GM10248 (cell line): ENCODE data around the gene DRC7.

Source experiments
- CTCF ChIA-PET: fragments of 300-600 bp; sonication (Branson Sonifier 250); formaldehyde crosslinking; extraction: SDS; loops from one replicate; lab custom pipeline; 2021; ENCODE audit warnings: antibody characterized with exemption; lab: Yijun Ruan, JAX
- POLR2A ChIA-PET: fragments of 350-650 bp; sonication (Branson Sonifier 250); formaldehyde crosslinking; extraction: SDS; loops from one replicate; lab custom pipeline; 2020; ENCODE audit warnings: antibody characterized with exemption; lab: Yijun Ruan, JAX
- DNase-seq: peaks from one replicate; pipeline ENCODE4 v3.0.0; 2012; ENCODE audit errors: extremely low spot score
- CTCF ChIP-seq: IDR thresholded peaks from 2 replicates; pipeline ENCODE4 v1.5.1; 2012; ENCODE audit warnings: mild to moderate bottlenecking, low read depth; ENCODE audit errors: extremely low read depth, missing control alignments, control extremely low read depth

Gene DRC7

GRCh38 chr16:57730771-57731730 is 36.4 kb downstream of the DRC7 start:
- CTCF ChIA-PET, result interaction anchor here (0.9 to 2.0 kb wide), 4 partner anchors 9 to 155 kb away, joined by 3 to 5 read pairs (median 3); no protein-coding TSS in a partner anchor
- POLR2A ChIA-PET, result no interaction called here
- DNase-seq, result no peak
- no peak for TF ChIP-seq CTCF

DNA sequence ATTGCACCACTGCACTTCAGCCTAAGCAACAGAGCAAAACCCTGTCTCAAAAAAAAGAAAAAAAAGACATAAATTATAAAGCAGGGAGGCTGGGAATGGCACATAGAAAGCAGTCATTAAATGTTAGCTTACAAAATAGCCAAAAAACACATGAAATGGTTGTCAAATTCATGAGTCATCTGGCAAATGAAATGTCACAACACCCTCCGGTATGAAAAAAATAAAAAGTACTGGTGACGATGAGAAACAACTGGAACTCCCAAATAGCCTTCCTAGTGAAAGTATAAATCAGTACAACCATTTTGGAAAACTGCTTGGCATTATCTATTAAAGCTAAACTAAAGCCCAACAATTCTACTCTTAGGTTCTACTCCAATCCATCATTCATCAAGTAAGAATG is 37.4 kb downstream of the DRC7 start:
- ChIA-PET POLR2A (no interaction called here), CTCF (interaction anchor here (2.0 kb wide), 1 partner anchor 156 kb away, joined by 5 read pairs; no protein-coding TSS in a partner anchor)

GRCh38 chr16:57732714-57733113 is 38.1 kb downstream of the DRC7 start:
- ChIA-PET POLR2A (no interaction called here), CTCF (interaction anchor here (2.0 kb wide), 1 partner anchor 157 kb away, joined by 5 read pairs; no protein-coding TSS in a partner anchor)
- no peak for TF ChIP-seq CTCF
- DNase-seq, result no peak

More for the DNA sequence above, 37.4 kb downstream of the DRC7 start:
- no peak for TF ChIP-seq CTCF
- DNase-seq, result no peak

- POLR2A ChIA-PET, result no interaction called here
- no peak for TF ChIP-seq CTCF
- no peak for DNase-seq
- CTCF ChIA-PET, result interaction anchor here (1.3 to 2.7 kb wide), 4 partner anchors 23 to 158 kb away, joined by 4 to 21 read pairs (median 13); no protein-coding TSS in a partner anchor
Measured at GRCh38 chr16:57734308-57734924, 39.8 kb downstream of the DRC7 start.

DNA sequence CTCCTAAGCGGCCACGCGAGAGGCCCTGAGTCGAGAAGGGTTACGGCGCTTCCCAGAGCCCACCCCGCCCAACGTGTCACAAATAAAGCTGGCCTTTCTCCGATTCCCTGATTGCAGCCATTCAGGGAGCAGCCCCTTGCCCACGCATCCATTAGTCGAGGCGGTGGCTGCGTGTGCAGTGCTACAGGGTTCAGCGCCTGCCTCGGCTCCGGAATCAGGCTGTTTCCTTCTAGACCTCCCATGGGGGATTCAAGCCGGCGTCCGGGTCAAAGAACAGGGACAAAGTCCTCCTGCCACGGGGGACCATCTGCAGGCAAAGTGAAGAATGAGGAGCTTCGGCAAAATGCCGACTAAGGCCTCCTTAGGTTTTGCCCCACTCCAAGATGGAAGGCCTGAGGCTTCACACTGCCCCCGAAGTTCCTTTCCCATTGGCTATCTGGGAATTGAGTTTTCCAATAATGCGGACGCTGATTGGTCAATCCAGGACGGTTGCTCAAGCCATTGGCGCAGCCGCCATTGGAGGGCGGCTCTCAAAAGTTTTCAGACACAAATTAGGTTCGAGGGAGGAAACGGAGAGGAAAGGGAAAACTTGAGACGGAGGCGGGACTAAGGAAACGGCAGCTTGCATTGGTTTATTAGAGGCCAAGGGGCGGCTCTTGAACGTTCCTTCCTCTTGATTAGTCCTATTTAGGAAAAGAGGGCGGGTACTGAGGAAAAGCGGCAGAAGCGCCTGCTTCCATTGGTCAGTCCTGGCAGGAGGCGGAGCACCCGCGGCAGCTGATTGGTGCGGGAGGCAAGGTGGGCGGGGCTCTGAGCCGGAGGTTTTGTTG is 40.5 kb downstream of the DRC7 start:
- POLR2A ChIA-PET, result interaction anchor here (0.8 kb wide), 1 partner anchor 394 kb away, joined by 3 read pairs; the partner anchor contains the start of gene CFAP20
- DNase-seq, result peak; percentile 99

More for the DNA sequence above, 40.5 kb downstream of the DRC7 start:
- TF ChIP-seq CTCF, result no peak
- CTCF ChIA-PET, result interaction anchor here (0.7 to 2.7 kb wide), 7 partner anchors 22 to 265 kb away, joined by 3 to 21 read pairs (median 4); no protein-coding TSS in a partner anchor
